Inflammatory macrophage (primary cell): Measurements from ENCODE around the gene MAST2.
"Not testable (repeated sequence)": the region's sequence is repeated elsewhere in the genome, so short reads cannot be mapped to it uniquely, and the experiment has no call there.

ENCODE experiments used
- DNase-seq, 2 donors: peaks; one replicate each; pipeline ENCODE4 v3.0.0-alpha.2; 2020 to 2022

MAST2 gene

GRCh38 chr1:46030074-46030870 lies 226.9 kb downstream of the MAST2 start:
- no peak for DNase-seq

DNA sequence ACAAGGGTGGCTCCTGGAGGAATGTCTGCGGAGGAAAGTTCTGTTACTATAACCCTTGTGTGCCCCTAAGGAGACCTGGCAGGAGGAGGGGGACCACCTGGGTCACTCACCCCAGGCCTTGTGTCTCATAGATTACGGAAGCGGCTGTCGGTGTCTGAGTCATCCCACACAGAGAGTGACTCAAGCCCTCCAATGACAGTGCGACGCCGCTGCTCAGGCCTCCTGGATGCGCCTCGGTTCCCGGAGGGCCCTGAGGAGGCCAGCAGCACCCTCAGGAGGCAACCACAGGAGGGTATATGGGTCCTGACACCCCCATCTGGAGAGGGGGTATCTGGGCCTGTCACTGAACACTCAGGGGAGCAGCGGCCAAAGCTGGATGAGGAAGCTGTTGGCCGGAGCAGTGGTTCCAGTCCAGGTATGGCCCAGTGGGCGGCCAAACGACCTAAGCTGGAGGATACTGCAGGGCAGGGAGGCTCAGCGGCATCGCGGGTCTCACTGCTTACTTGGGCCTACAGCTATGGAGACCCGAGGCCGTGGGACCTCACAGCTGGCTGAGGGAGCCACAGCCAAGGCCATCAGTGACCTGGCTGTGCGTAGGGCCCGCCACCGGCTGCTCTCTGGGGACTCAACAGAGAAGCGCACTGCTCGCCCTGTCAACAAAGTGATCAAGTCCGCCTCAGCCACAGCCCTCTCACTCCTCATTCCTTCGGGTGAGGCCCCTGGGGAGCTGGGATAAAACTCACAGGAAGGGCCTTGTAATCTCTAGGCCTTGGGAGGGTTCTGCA lies 227.7 kb downstream of the MAST2 start:
- DNase-seq, result no peak

GRCh38 chr1:46034601-46035516 lies 231.4 kb downstream of the MAST2 start:
- DNase-seq, result no peak

- DNase-seq, result peak; percentile 81 to 84
These were observed 233.8 kb downstream of the MAST2 start for GRCh38 chr1:46036894-46037839.

GRCh38 chr1:46039571-46040052 lies 236.2 kb downstream of the MAST2 start:
- peak in 1 of 2 donors; percentile 32 for DNase-seq

DNA sequence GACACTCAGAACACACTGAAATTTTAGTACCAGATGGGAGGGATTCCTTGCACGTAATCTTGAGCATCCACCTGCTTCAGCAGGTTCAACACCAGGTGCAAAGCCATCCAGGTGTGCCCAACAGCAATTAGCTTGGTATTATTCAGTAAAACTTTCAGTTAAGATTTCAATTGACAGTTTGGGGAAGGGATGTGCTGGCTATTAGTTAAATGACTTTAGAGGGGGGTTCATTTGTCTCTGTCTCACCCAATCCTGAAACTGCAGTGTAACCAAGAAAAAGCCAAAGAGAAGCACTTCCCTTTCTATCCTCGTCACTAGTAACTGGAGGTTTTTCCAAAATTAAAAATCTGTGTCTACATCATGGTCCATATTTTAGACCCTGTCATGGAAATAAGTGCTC lies 238.1 kb downstream of the MAST2 start:
- no peak for DNase-seq

DNA sequence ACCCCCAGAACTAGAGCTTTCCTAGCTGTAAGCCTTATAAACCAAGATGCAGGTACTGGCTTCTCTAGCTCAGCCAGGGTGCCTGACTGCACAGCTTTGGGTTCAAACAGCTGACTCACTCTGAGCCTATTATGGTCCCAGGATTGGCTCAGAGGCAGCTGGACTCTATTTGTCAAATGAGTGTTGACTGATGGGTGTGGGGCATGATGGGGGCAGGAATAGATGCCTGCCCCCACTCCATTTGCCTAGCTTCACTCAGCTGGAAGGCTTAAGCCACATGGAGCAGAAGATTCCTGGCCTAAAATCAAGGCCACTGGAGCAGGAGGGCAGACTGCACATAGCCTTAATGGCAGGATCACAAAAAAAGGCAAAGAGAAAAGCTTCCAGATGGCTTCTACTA lies 238.6 kb downstream of the MAST2 start:
- DNase-seq, result no peak

DNA sequence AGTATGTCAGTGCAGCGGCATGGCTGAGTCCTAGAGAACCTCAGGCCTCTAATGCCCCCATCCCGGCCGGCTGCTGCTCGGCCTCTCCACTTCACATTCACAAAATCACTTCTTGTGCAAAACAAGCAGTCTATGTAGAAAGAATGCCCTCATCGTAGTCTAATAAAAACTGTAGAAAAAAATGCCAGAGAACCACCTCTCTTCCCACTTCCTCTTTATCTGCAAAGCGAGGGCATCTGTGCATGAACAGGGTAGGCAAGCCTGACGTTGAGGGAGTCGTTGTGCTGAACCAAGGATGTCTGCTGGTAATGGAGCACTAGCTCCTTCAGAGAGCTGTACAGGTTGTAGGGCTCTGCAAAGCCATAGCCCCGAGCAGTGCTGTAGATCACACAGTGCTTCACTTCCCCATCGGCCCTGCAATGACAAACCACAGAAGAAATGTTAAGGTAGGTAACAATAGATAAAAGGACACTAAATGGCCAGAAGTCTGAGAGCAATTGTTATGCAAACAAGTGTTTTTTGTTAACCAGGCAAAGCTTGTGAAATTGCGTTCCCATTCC lies 240.1 kb downstream of the MAST2 start:
- DNase-seq, result peak; percentile 34 to 67

DNA sequence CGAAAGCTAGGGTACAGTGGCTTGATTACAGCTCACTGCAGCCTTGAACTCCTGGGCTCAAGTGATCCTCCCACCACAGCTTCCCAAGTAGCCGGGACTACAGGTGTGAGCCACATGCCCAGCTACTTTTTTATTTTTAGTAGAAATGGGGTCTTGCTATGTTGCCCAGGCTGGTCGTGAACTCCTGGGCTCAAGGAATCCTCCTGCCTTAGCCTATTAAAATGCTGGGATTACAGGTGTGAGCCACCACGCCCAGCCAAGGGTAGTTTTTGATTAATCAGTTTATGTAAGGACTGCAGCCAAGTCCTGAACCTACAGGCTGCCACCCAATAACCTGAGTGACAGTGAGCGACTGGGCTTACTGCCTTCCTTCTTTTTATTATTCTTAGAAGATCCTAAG lies 240.7 kb downstream of the MAST2 start:
- DNase-seq, result no peak

DNA sequence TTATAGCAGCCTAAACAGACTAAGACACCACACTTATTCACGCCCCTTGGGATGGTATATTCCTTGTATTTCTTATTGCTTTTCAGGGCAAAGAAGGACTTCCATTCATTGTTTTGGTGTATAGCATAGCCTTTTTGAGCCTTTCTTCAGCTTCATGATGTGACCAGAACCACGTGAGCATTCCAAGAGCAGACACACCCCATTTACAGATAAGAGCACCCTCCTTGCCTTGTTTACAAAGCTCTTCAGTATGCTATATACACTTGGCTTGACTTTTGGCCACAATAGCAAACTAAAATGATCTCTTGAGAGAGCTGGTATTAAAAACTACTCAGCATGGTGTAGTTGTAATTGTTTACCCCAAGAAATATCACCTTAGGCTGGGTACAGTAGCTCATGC lies 250.3 kb downstream of the MAST2 start:
- DNase-seq, result no peak

DNA sequence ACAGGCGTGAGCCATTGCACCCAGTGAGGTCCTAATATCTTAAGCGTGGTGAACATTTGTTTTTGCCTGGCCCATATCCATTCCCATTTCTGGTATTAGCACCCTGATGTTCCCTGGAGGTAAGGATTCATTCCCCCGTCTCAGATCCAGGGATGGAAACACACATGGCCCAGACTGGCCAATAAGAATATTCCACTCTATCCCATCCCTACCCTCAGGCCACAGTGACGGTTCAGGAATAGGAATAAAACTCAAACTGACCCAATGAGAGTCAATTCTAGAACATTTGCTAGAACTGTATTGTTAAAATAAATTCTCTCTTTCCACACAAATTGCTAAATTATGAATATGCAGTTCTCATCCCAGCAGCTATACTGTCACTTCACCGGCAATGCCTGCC lies 252.9 kb downstream of the MAST2 start:
- no peak for DNase-seq

- DNase-seq, result not testable (repeated sequence)
These were observed 253.8 kb downstream of the MAST2 start for GRCh38 chr1:46057215-46057614.

DNA sequence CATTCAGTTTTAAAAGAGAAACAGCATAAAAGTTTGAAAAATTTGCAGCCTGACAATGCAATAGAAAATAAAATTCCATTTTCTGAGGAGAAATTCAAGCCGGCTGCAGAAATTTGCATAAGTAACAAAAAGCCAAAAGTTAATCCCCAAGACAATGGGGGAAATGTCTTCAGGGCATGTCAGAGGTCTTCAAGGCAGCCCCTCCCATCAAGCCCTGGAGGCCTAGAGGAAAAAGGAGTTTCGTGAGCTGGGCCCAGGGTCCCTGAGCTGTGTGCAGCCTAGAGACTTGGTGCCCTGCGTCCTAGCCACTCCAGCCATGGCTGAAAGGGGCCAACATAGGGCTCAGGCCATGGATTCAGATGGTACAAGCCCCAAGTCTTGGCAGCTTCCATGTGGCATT lies 254.4 kb downstream of the MAST2 start:
- no peak for DNase-seq

DNA sequence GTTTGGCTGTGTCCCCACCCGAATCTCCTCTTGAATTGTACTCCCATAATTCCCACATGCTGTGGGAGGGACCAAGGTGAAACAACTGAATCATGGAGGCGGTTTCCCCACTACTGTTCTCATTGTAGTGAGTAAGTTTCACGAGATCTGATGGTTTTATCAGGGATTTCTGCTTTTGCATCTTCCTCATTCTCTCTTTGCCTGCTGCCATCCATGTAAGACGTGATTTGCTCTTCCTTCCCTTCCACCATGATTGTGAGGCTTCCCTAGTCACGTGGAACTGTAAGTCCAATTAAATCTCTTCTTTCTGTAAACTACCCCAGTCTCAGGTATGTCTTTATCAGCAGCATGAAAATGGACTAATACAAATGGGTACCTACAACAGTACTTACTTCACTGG lies 255.5 kb downstream of the MAST2 start:
- peak; percentile 39 for DNase-seq

GRCh38 chr1:46061146-46061545 lies 257.7 kb downstream of the MAST2 start:
- DNase-seq, result no peak

DNA sequence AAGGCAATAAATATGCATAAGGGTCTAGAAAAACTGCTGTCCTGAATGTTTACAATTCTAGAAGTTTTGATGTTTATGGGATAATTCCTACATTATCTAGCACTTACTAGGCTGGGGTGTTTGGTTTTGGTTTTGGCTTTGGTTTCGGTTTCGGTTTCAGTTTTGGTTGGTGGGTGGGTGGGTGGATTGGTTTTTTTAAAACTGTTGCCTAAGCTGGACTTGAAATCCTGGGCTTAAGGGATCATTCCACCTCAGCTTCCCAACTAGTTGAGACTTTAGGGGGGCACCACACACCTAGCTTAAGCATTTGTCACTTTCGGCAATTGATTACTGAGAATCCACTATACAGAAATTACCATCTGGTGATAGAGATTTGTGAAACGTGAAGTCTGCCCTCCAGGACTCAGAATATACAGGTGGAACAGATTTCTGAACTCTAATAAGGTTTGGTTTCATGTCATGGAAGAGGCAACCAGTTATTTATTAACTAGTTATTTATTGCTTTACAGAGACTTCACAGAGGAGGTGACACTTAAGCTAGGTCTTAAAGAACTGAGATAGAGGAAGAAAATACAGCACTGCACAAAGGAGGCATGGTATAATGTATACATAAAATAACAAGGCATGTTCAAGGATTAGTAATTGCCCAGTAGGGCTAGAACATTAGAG lies 259.4 kb downstream of the MAST2 start:
- peak in 1 of 2 donors; percentile 15 for DNase-seq

DNA sequence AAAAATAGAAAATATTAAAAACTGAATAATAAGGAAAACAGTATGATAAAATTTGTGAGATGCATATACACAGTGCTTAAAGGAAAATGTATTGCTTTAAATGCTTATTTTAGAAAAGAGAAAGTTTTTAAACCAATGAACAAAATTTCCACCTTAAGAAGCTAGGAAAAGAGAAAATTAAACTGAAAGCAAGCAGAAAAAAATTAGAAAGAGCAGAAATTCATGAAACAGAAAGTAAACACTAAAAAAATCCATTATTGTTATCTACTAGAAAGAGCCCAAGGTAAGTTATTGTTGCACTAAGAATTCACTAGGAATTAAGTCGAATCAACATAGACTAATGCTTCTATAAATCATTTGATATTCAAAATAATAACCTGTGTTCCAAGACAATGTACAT lies 261.3 kb downstream of the MAST2 start:
- DNase-seq, result no peak

DNA sequence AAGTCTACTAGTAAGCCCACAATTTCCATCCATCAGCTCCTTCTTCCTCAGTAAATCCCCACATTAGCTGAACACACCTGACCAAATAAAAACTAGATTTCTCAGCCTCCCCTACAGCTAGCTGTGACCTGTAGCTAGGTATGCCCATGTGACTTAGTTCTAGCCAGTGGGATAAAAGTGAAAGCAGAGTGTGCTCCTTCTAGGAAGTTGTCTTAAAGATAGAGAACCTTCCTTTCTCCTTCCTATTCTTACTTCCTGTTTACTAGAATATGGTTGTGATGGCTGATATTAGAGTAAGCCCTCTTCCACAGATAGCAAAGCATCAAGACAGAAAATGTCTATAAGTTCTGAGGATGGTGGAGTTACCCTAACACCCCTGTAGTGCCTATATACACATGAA lies 262.0 kb downstream of the MAST2 start:
- peak; percentile 35 to 57 for DNase-seq

- DNase-seq, result no peak
These were observed 264.2 kb downstream of the MAST2 start for GRCh38 chr1:46067652-46068051.

DNA sequence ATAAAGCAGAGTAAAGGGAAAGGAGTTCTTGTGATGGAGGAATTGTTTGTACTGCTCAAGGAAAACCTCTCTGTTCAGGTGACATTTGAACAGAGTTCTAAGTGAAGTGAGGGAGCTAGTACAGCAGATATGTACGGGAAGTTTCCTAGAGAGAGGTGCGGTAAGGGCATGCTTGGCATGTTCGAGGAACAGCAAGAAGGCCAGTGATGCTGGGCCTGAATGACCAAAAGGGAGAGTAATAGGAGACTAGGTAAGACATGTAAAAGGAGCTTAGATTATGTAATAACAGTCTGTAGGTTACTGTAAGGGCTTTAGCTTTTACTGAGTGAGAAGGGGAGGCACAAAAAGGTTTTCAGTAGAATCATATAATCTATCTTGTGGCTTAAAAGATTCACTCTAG lies 265.1 kb downstream of the MAST2 start:
- no peak for DNase-seq
